RCC 7860 (cell line): ENCODE data around the gene CCDC194.

ENCODE experiments used
- DNase-seq: peaks from one replicate; pipeline ENCODE4 v3.0.0-alpha.2; 2015; ENCODE audit warnings: low spot score
- FAIRE-seq: peaks from 2 replicates; lab custom pipeline; 2012; peaks lifted over from hg19 to GRCh38; lab: Jason Lieb, UNC

Gene CCDC194

DNA sequence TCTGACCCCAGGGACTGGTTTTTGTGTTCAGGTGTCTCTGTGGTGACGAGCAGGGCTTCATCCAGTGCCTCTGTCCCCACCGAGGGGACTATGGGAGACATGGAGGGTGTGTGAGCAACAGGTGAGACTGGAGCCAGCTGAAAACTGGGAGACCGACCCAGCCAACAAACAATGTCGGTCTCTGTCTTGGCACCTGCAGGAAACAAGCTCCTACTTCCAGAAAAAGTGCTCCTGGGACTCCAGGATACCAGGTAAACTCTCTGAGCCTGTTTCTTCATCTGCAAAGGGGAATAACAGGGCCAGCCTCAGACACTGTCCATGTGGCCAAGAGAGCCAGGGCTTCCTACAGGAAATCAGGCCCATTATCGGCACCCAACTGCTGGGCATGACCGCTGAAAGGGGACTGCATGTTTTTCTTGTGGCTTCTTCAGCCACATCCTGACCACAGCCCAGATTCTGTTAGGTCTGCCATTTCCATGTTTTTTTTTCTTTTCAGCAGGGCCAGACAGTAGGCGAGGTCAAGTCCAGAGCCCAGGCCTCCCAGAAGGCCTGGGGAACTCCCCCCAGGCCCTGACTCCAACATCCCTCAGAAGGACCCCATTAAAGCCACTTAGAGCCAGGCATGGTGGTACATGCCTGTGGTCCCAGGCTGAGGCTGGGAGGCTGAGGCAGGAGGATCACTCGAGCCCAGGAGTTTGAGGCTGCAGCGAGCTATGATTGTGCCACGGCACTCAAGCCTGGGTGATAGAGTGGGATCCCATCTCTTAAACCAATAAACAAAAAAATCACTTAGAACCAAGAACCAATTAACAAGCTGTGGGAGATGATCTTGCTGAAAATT is 12.3 kb upstream of the CCDC194 start:
- peak; percentile 87 for DNase-seq
- FAIRE-seq, result peak; percentile 88

DNA sequence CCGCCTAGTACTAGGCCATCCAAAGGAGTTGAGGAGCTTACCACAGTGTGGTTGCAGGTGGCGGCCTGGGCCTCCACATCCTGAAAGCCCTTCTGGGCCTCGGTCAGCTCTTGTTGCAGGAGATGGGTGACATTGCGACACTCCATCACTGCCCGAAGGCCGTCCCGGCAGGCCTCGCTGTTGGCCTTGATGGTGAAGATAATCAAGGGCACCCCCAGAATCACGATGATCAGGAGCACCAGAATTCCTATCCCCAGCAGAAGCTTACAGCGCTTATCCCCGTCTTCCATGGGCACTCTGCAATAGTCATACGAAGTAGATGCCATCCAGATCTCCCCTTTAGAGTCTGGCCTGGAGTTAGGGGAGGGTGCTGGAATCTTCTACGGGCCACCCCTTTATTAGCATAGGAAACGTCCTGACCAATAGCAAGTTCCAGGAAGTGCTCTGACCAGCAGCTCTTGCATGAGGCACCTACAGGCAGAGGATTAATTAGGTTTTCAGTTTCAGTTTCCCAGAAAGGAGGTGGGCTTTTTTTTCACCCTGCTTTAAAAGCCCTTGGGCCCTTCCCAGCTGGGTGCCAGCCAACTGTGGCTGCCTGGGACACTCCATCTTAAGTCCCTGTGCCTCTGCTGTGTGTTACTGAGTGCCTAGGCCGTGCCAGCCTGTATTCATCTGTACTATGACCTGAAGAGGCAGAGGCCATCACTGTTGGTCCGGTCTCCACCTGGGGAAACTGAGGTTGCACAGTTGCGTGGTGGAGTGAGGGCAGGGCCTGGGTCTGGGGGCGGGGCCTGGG is 11.5 kb upstream of the CCDC194 start, which contains the start of gene BST2:
TSS of gene BST2 (minus strand) at position 381 of the 796 bp plus-strand sequence. CDS start at position 326, 55 bp downstream.
- DNase-seq, result peak; percentile 93
- peak; percentile 62 for FAIRE-seq

DNA sequence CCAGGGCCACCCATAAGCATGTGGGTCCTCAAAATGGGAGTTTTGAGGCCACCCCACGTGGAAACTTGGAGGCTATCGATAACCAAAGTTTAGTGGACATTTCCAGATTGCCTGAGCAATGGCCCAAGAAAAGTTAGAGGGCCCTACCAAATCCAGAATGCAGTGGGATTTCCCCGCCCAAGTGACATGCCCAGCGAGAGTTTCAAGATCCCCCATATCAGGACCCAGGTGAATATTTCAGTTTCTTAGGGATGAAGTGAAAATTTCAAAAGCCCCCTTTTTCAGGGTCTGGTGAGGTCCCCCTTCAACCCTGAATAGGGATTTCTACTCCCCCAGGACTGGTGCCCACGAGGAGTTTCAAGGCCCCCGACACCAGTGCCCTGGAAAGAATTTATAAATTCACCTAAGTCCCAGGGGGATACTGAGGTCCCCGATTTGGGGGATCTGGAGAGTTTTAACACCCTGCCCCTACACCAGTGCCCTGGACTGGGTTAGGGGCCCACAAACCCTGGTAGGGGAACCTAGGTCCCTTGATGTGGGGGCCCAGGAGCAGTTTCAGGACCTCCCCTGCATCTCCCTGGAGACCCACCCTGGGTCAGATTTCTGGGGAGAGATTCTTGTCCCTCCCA is 10.7 kb upstream of the CCDC194 start:
- no peak for DNase-seq

DNA sequence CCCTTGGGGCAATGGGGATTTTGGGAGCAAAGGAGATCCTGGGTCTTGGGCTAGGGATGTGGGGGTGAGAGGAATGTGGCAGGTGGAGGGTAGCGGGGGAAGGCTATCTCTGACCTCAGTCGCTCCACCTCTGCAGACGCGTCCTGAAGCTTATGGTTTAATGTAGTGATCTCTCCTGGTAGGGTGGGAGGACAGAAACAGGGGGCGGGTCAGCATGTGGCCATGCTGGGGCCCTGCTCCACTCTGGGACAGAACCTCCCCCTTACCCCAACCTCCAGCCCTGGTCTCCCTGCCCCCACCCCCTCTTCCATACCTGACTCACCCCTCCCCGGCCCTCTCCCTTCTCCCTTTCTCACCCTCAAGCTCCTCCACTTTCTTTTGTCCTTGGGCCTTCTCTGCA is 10.0 kb upstream of the CCDC194 start:
- no peak for FAIRE-seq

More for the DNA sequence above, 10.7 kb upstream of the CCDC194 start:
- FAIRE-seq, result no peak

DNA sequence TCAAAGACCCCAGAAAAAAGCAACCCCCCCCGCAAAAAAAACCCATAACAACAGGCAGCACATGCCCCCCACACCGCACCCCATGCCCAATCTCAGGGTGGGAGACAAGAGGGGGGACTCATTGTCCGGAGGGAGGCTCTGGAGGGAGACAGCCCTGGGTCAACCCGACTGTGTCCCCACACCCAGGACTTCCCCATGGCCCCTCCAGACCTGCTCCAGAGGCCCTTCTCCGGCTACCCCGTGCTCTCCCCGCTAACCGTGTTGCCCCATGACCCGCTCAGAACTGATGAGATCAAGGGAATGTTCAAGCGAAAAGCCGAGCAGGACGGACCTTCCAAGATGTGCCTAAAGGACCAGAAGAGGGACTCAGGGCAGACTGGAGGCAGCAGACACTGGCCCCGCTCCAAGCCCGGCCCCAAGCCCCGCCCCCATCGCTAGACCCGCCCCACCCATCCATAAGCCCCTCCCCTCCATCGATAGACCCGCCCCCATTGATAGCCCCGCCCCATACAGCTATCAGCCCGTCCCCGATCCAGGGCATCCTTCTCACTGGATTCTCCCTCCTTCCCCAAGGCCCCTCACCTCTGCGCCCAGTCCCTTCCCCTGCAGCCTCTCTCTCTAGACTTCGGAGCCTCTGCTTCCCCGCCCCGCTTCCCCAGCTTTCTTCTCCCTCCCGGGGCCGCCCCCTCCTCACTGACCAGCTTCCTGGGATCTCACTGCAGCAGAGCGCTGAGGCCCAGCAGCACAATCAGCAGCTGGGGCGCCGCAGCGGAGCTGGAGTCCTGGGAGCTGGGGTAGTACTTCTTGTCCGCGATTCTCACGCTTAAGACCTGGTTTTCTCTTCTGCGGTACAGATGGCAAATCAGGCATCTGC is 9.2 kb upstream of the CCDC194 start:
- no peak for FAIRE-seq
- DNase-seq, result no peak

More for the DNA sequence above, 10.0 kb upstream of the CCDC194 start:
- DNase-seq, result no peak

DNA sequence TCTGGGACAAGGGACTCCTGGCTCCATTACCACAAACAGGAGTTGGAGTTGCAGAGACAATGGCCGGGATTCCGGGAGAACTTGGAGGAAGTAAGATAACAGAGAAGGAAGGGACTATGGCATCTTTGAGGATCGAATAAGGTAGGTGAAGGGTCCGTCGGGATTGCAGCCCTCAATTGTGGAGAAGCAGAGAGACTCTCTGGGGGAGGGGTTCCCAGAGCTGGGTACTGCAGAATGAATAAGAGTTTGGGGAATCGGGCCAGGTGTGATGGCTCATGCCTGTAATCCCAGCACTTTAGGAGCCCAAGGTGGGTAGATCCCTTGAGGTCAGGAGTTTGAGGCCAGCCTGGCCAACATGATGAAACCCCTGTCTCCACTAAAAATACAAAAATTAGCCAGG is 7.6 kb upstream of the CCDC194 start:
- no peak for DNase-seq
- FAIRE-seq, result no peak

DNA sequence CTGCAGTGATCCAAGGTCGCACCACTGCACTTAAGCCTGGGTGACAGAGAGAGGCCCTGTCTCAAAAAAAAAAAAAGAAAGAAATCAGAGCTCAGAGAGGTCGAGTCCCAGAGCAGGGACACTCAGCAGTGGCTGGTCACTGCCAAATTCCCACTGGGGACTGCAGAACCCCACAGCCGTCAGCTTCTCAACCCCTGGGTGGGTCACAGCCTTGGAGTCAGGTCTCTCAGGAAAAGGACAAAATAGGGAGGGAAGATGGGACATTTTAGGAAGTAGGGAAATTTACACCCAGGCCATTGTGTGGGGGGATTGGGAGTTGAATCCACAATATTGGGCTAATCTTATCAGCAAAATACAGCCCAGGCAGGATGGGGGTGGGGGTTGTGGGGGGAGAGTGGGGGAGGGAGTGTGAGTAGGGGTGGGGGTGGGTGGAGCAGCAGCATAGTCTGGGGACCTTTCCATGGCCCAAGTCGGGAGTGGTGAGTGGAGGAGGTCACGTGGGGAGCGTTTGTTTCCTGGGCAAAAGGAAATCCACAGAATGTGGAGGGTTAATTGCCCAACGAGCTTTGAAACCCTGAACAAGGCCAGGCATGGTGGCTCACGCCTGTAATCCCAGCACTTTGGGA is 5.0 kb upstream of the CCDC194 start:
- no peak for FAIRE-seq
- no peak for DNase-seq

DNA sequence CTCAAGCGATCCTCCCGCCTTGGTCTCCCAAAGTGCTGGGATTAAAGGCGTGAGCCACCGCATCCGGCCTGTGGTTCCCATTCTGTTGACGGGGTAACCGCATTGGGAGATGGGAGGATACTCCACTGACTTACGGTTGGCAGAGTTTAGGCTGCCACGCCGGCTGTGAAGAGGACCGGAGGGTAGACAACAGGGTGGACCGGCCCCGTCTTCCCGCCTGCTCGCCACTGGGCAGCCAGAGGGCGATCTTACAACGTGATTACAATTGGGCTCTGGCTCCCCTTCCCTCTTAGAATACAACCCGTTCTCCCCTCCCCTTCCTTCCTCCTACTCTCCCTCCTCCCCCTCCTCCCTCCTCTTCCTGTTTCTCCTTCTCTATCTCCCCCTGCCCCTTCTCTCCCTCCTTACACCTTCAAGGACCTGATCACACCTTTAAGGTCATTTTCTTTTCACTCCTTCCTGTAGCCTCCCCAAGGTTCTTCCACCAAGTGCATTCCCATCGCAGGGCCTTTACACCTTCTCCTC is 957 bp upstream of the CCDC194 start:
- FAIRE-seq (no peak), DNase-seq (peak; percentile 35)

DNA sequence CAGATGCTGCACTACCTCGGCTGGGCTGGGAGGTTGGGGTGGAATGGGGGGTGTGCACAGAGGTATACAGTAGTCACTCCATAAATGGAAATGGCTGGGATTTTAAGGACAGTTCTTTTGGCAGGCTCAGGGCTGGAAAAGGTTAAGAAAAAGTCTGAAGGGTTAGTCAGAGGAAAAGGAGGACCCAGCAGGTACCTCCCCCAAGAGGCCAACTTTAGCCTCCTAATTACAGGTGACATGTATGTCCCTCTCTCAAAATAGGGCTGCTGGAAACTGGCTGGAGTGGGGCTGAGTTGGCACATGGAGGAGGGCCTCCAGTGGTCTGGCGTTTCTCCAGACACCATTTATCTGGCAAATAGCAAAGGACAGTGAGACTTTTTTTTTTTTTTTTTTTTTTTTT is 994 bp downstream of the CCDC194 start:
- peak; percentile 73 for DNase-seq
- FAIRE-seq, result no peak

DNA sequence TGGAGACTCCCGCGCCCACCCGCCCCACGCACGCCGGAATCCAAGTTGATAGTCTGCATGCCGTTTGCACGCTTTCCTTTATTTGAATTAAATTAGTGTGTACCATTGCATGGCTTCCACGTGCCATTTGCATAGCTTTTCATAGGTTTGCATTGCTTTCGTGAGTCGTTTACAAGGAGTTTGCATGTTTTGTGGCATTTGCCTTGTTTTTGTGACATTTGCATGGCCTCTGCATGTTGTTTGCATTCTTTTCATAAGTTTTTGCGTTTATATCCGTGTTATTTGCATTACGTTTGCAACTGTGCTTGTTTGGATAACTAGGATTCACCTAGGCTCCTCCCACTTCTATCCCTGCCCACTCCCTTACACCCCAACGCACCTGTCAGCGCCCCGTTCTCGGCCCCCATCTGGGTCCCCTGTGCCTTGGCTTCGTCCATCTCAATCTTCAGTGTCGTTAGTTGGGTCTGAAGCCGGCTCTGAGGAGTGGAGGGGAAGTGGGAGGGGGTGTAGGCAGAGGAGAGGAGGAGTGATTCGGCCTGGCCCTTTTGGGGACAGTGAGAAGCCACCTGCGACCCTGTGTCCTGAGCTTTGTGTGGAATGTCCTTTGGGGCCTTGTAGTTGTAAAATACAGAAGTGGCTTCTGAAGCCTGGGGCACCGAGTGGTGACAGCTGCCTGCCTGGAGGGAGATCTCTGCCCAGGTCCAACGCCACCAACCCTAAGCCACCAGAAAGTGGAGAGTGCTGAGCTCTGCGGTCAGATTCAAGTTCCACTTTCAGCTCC is 2.4 kb downstream of the CCDC194 start:
- no peak for DNase-seq
- FAIRE-seq, result no peak

DNA sequence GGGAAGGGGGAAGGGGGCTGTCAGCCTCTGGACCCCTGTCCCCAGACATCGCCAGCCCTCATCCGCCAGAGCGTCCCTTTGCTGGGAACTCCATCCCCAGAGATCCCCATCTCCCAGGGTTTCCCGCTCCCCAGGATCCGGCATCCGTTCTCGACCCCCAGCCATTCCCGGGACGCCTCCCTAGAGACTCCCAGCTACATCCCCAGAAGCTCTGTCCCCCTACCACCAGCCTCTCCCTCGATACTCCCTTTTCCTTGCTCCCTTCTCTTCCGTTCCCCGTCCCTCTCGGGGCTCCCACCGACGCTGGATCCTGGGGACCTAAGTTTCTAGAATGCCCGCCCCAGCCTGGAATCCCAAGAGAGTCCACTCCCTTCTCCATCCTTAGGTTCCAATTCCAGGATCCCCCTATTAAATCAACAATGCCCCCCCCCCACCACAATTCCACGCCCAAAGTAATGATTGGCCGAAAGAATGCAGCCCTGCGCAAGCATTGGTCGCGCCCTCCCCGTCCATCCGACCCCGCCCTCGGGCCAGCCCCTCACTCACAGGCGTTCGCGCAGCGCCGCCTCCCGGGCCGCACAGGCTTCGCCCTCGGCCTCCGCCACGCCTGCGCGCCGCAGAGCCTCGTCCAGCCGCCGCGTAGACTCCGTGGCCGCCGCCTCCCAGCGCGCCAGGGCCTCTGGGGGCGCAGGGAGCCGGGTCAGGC is 3.2 kb downstream of the CCDC194 start:
- DNase-seq (peak; percentile 54), FAIRE-seq (no peak)

DNA sequence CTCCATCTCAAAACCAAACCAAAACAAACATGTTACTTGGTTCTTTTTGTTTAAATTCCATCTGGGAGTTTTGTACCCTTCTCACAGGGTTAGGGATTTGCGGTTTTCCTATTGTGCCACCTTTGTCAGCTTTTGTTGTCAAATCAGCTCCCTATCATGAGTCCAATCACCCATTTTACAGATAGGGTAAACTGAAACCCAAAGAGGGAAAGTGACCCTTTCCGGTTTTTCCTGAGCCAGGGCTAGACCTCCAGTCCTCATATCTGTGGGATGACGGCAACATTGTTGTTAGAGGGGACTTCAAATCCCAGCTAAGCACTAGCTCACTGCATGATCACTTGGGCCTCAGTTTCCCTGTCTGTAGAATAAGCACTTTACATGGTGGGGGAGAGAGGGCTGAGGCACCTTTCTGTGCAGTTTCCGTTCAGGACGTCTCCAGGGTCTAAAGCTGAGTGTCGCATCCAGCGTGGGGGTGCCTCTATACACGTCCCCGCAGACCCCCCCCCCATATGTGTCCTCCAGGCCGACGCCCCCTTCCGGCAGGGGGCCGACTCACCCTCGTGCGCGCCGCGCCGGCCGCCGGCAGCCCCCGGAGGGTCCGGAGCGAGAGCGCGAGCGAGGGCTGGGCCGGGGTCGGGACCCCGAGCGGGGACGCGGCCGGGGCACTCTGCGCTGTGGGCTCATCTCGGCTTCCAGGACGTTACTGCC is 3.9 kb downstream of the CCDC194 start:
- DNase-seq (no peak), FAIRE-seq (no peak)

DNA sequence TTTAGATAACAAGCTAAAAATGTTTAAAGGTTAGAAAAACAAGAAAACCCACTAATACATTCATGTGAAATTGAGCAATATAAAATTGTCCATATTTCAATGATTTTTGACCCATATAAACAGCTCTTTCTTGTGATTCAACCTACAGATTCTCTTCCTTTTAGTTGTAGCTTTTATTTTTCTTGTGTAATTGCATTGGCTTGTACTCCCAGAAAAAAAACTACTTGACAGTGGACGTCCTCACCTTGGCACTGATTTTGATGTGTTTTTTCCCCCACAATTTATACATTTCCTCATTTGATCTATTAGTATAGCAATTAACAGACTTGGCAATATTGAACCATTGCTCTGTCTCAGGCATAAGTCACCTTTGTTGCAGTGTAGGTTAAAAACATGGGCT is 4.7 kb downstream of the CCDC194 start:
- FAIRE-seq, result no peak

DNA sequence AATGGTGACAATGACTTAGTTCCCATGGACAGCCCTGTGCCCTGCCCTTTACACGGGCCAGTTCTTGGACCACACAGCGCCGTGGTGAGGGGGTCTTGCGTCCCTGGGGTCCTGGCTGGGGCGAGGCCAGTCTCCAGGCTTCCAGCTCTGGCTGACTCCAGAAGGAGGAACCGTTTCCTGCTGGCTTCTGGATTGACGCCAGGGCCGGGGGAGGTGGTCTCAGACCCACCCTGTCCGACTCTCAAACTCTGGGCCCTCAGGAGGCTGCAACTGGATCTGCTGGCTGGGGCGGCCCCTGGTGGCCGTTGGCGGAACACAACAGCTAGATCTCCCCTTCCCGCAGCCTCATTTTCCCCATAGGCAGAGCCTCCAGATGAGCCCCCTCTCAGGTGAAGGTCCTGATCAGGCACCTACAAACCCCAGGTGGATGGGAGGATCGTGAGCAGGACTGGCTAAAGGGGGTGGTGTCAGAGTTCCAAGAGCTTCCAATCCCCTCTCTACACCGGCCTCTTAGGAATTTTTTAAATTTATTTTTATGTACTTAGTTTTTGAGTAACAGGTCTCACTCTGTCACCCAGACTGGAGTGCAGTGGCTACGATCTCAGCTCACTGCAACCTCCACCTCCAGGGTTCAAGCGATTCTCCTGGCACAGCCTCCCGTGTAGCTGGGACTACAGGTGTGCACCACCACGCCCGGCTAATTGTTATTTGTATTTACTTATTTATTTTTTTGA is 8.0 kb downstream of the CCDC194 start:
- DNase-seq (peak; percentile 24), FAIRE-seq (no peak)

More for the DNA sequence above, 4.7 kb downstream of the CCDC194 start:
- no peak for DNase-seq

DNA sequence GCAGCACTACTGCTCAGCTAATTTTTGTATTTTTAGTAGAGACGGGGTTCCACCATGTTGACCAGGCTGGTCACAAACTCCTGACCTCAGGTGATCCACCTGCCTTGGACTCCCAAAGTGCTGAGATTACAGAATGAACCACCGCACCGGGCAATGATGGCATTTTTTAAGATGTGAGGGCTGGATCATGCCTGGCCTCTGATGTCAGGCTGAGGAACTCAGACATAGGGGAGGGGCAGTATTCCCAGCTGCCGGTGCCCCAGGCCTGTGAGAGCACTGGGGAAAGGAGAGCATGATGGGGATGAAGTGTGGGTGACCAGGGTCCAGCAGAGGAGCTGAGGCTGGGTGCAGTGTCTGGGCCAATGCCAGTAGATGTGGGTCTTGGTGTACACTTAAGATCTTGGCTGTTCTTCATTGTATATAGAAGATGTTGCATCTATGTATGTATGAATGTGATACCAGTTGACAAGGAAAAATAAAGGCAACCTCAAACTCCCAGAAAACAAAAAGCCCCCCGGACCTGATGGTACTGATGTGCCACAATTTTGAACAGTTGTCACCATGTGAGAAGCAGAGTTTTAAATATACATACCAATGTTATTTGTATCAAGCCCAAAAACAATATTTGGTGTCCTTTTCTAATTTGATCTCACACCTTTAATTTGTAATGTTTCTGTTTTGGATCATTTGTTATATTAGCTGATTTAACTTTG is 13.4 kb downstream of the CCDC194 start:
- DNase-seq (no peak), FAIRE-seq (no peak)

DNA sequence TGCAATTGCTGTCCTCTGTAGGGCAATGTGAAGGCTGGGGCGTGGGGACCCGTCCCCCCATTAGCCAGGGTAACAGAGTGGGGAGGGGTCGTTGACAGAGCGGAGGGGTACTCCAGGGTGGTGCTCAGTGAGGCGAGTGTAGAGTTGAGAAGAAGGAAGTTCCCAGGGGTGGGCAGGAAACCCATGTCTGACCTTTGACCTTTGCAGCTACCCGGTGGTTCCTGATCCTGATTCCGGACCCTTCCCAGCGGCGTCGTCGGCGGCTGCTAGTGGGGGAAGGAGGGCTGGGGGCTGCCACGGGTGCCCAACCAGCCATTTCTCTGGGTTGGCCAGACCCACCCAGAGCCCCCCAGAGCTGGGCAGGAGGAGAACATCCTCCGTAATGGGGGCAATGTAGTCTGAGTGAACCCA is 14.8 kb downstream of the CCDC194 start:
- FAIRE-seq (no peak), DNase-seq (no peak)
